HCT116 (cell line): ENCODE measurements around the gene ITPR2.

Experiments
- CTCF ChIP-seq, 3 experiments: fragments of 200-600 bp in 1 of 3; sonication (generic) in 1 of 3; IDR thresholded peaks in 2 of 3; conservative IDR thresholded peaks in 1 of 3; 2 replicates each; pipeline ENCODE4 v1.5.1; 2012 to 2017; ENCODE audit warnings: low read depth in 2 of 3, low read length in 2 of 3, antibody characterized with exemption in 1 of 3, borderline replicate concordance in 1 of 3, control low read depth in 1 of 3, mild to moderate bottlenecking in 1 of 3, mixed read lengths in 1 of 3, mixed run types in 1 of 3, moderate library complexity in 1 of 3; ENCODE audit not compliant: insufficient read depth in 1 of 3
- EZH2 ChIP-seq: fragments of 200-600 bp; sonication (generic); IDR thresholded peaks from 2 replicates; pipeline ENCODE4 v1.6.1; 2017; ENCODE audit warnings: antibody characterized with exemption, mixed run types
- POLR2A ChIP-seq: IDR thresholded peaks from 2 replicates; pipeline ENCODE4 v1.7.0; 2011; ENCODE audit warnings: borderline replicate concordance; ENCODE audit not compliant: insufficient read depth, insufficient read length; ENCODE audit errors: extremely low read depth

DNA sequence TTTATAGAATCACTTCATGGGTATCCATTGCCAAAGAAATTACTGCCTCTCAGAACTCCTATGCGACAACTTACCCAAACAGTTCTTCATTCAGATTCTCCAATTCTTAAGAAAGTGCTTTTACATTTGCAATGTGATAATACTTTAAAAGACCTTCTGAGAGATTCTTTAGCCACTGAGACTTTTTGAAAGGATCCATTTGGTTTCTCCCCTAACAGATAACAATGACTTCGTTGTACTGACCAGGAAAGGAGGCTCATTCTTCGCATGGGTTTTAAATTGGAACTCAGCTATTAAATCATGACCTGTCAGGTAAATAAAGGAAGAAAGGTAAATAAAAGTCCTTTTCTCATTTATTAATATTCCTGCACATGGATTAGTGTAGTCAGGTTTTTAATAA is 14.8 kb downstream of the ITPR2 start:
- TF ChIP-seq CTCF (IDR thresholded peaks at IDR 0.05 in 2 of 3, conservative IDR thresholded peaks at IDR 0.05 in 1 of 3; ENCODE audit: borderline replicate concordance in 1 of 3, insufficient read depth in 1 of 3, low read depth in 2 of 3, low read length in 2 of 3) (no peak), POLR2A (no peak), EZH2 (no peak)
